Right cardiac atrium (tissue), 5 donors: ENCODE data around the gene SLC6A18. TPM values are rescaled to one million over a fixed set of nuclear protein-coding genes. Genes with fewer than 3 reads are reported as not detected.

Experiments used
- ATAC-seq, 2 donors: fragments of 200-7000 bp; cut with Tn5 transposase; one replicate each; pipeline versions ENCODE4 v1.8.0 to v1.9.1; 2020; ENCODE audit warnings: moderate library complexity in 2 of 2, mild to moderate bottlenecking in 1 of 2
- DNase-seq, 3 donors: peaks; one replicate each; pipeline ENCODE4 v3.0.0-alpha.2; 2020
- H3K27ac ChIP-seq: one replicate; pipeline ENCODE4 v1.5.1; 2013; ENCODE audit warnings: mild to moderate bottlenecking, low read length, control low read depth, moderate library complexity
- H3K27me3 ChIP-seq: one replicate; pipeline ENCODE4 v1.6.1; 2013; ENCODE audit not compliant: control insufficient read depth, insufficient read depth
- H3K4me1 ChIP-seq: one replicate; pipeline ENCODE4 v1.6.1; 2013; ENCODE audit warnings: low read length; ENCODE audit not compliant: control insufficient read depth, insufficient read depth
- H3K4me3 ChIP-seq: one replicate; pipeline ENCODE4 v1.5.1; 2013; ENCODE audit warnings: low read length, control low read depth
- H3K9me3 ChIP-seq: one replicate; pipeline ENCODE4 v1.6.1; 2013; ENCODE audit warnings: low read length; ENCODE audit not compliant: control insufficient read depth
- WGBS: extraction: QIAGEN DNeasy Blood & Tissue Kit; methylation state at CpG from one replicate; pipeline ENCODE4 v1.1.7; 2013; 5-methylcytosine and 5-hydroxymethylcytosine counted together
- intact Hi-C, 4 donors: fragments of 100-400 bp; cut with DNase I; formaldehyde crosslinking; loops; one replicate each; pipeline versions ENCODE4 v1.11.0 to v1.14.0; 2022 to 2023
- polyA plus RNA-seq: library from polyadenylated mRNA; stranded (reverse); fragments of 200-250 nt; gene quantifications from one replicate; pipeline ENCODE4 v1.2.3, GENCODE V29; 2013
- total RNA-seq, 4 donors: library from RNA; stranded (reverse); fragmentation: NEBNext Ultra II Directional; extraction: Animal tissue kit (Norgen Biotek cat#: 25700); gene quantifications; one replicate each; pipeline ENCODE4 v1.2.1, GENCODE V29; 2021
- donor health status: healthy with polysubstance abuse.
- donor health status: DM: no; HTN: yes; CAD: no.
- donor health status: DM: no; HTN: no; CAD: no.
- donor health status: DM: no; HTN: yes; CAD: no; lungs with severe emphysema.
- donor health status: DM: yes; HTN: yes; CAD: no.

The SLC6A18 gene
- total and polyA plus RNA-seq, 5 donors, result not detected

- DNase-seq (peak in 2 of 3 donors; percentile 22 to 34), ATAC-seq (no peak)
- no peaks in the 10 kb centered on the region for H3K27me3 ChIP-seq
- intact Hi-C loops, result no loop called here
- H3K4me1 ChIP-seq, result no peaks in the 10 kb centered on the region
- 86% methylated on average over 18 of the region's 18 CpGs for WGBS
- H3K9me3 ChIP-seq, result no peaks in the 10 kb centered on the region
- H3K27ac ChIP-seq, result no peak overlapping the region
- H3K4me3 ChIP-seq, result no peak overlapping the region
Observed at GRCh38 chr5:1187234-1187949, 37.8 kb upstream of the SLC6A18 start.

GRCh38 chr5:1187950-1188334 is 37.2 kb upstream of the SLC6A18 start:
- ATAC-seq (no peak), DNase-seq (peak in 1 of 3 donors; percentile 28)
- H3K9me3 ChIP-seq, result no peaks in the 10 kb centered on the region
- H3K4me1 ChIP-seq, result no peaks in the 10 kb centered on the region
- no peak overlapping the region for H3K27ac ChIP-seq
- H3K4me3 ChIP-seq, result no peak overlapping the region
- intact Hi-C loops, result no loop called here
- WGBS, result 92% methylated on average over 8 of the region's 8 CpGs
- no peaks in the 10 kb centered on the region for H3K27me3 ChIP-seq

- H3K27me3 ChIP-seq, result no peaks in the 10 kb centered on the region
- 55% methylated on average over 6 of the region's 6 CpGs for WGBS
- no peak for ATAC-seq
Observed at GRCh38 chr5:1188464-1188863, 36.7 kb upstream of the SLC6A18 start.

GRCh38 chr5:1189269-1189668 is 35.9 kb upstream of the SLC6A18 start:
- Histone ChIP-seq H3K9me3 (no peaks in the 10 kb centered on the region), H3K27me3 (no peaks in the 10 kb centered on the region), H3K27ac (no peak overlapping the region), H3K4me3 (no peak overlapping the region), H3K4me1 (no peaks in the 10 kb centered on the region)
- DNase-seq (no peak), ATAC-seq (no peak)
- WGBS, result 87% methylated on average over 10 of the region's 10 CpGs
- intact Hi-C loops, result no loop called here

More at GRCh38 chr5:1188464-1188863, 36.7 kb upstream of the SLC6A18 start:
- DNase-seq, result no peak
- no peak overlapping the region for H3K4me3 ChIP-seq
- no peaks in the 10 kb centered on the region for H3K4me1 ChIP-seq
- H3K27ac ChIP-seq, result no peak overlapping the region
- no peaks in the 10 kb centered on the region for H3K9me3 ChIP-seq
- intact Hi-C loops, result no loop called here

GRCh38 chr5:1190278-1190677 is 34.9 kb upstream of the SLC6A18 start:
- no peak overlapping the region for H3K4me3 ChIP-seq
- H3K27ac ChIP-seq, result no peak overlapping the region
- no peaks in the 10 kb centered on the region for H3K9me3 ChIP-seq
- WGBS, result 75% methylated on average over 12 of the region's 12 CpGs
- intact Hi-C loops, result no loop called here
- ATAC-seq (no peak), DNase-seq (peak in 1 of 3 donors; percentile 3)
- no peaks in the 10 kb centered on the region for H3K4me1 ChIP-seq
- no peaks in the 10 kb centered on the region for H3K27me3 ChIP-seq

- no peak overlapping the region for H3K4me3 ChIP-seq
- 24% methylated on average over 6 of the region's 6 CpGs for WGBS
- H3K4me1 ChIP-seq, result no peaks in the 10 kb centered on the region
- H3K9me3 ChIP-seq, result no peaks in the 10 kb centered on the region
- intact Hi-C loops, result no loop called here
- H3K27ac ChIP-seq, result no peak overlapping the region
- peak in 2 of 3 donors; percentile 10 to 30 for DNase-seq
- ATAC-seq, result no peak
- H3K27me3 ChIP-seq, result no peaks in the 10 kb centered on the region
Observed at GRCh38 chr5:1190837-1191239, 34.3 kb upstream of the SLC6A18 start.

- Histone ChIP-seq H3K27ac (no peak overlapping the region), H3K4me1 (no peaks in the 10 kb centered on the region), H3K4me3 (no peak overlapping the region), H3K9me3 (no peaks in the 10 kb centered on the region), H3K27me3 (no peaks in the 10 kb centered on the region)
- 65% methylated on average over 18 of the region's 18 CpGs for WGBS
- no peak for ATAC-seq
- DNase-seq, result peak in 2 of 3 donors; percentile 6 to 9
- intact Hi-C loops, result no loop called here
Observed at GRCh38 chr5:1192971-1193590, 32.1 kb upstream of the SLC6A18 start.

- ATAC-seq (no peak), DNase-seq (peak in 2 of 3 donors; percentile 6 to 33)
- Histone ChIP-seq H3K27me3 (no peaks in the 10 kb centered on the region), H3K4me1 (no peaks in the 10 kb centered on the region), H3K27ac (no peak overlapping the region), H3K9me3 (no peaks in the 10 kb centered on the region), H3K4me3 (no peak overlapping the region)
- intact Hi-C loops, result no loop called here
- WGBS, result 84% methylated on average over 28 of the region's 28 CpGs
Observed at GRCh38 chr5:1193591-1193985, 31.6 kb upstream of the SLC6A18 start.

GRCh38 chr5:1194378-1194777 is 30.8 kb upstream of the SLC6A18 start:
- WGBS, result 88% methylated on average over 6 of the region's 6 CpGs

GRCh38 chr5:1195439-1195838 is 29.7 kb upstream of the SLC6A18 start:
- Histone ChIP-seq H3K4me3 (no peak overlapping the region), H3K27me3 (no peaks in the 10 kb centered on the region), H3K9me3 (no peaks in the 10 kb centered on the region), H3K4me1 (no peaks in the 10 kb centered on the region), H3K27ac (no peak overlapping the region)
- WGBS, result 87% methylated on average over 5 of the region's 5 CpGs
- ATAC-seq, result peak in 1 of 2 donors; percentile 13
- intact Hi-C loops, result no loop called here
- peak in 1 of 3 donors; percentile 15 for DNase-seq

More at GRCh38 chr5:1194378-1194777, 30.8 kb upstream of the SLC6A18 start:
- DNase-seq (no peak), ATAC-seq (no peak)
- Histone ChIP-seq H3K4me1 (no peaks in the 10 kb centered on the region), H3K4me3 (no peak overlapping the region), H3K27ac (no peak overlapping the region), H3K9me3 (no peaks in the 10 kb centered on the region), H3K27me3 (no peaks in the 10 kb centered on the region)
- intact Hi-C loops, result no loop called here

- no peak for ATAC-seq
- intact Hi-C loops, result no loop called here
- Histone ChIP-seq H3K4me1 (no peaks in the 10 kb centered on the region), H3K27ac (no peak overlapping the region), H3K27me3 (no peaks in the 10 kb centered on the region), H3K4me3 (no peak overlapping the region), H3K9me3 (no peaks in the 10 kb centered on the region)
- DNase-seq, result peak; percentile 4 to 34 (median 16)
- WGBS, result 66% methylated on average over 24 of the region's 24 CpGs
Observed at GRCh38 chr5:1195916-1196315, 29.3 kb upstream of the SLC6A18 start.
